Ectodermal cell (in vitro differentiated cells): Measurements from ENCODE around the gene ACTL6B.

Source experiments
- H3K27ac ChIP-seq: 2 replicates; pipeline ENCODE4 v1.7.0; 2013; ENCODE audit warnings: mild to moderate bottlenecking, low read depth, low read length; ENCODE audit not compliant: insufficient read depth, poor library complexity, severe bottlenecking
- H3K27me3 ChIP-seq: 2 replicates; pipeline ENCODE4 v1.7.0; 2013; ENCODE audit warnings: mild to moderate bottlenecking, low read length; ENCODE audit not compliant: insufficient read depth, control insufficient read depth, poor library complexity, severe bottlenecking
- H3K36me3 ChIP-seq: one replicate; pipeline ENCODE4 v1.7.0; 2013; ENCODE audit warnings: low read length; ENCODE audit not compliant: control insufficient read depth, insufficient read depth
- H3K4me1 ChIP-seq: one replicate; pipeline ENCODE4 v1.7.0; 2013; ENCODE audit warnings: low read length; ENCODE audit not compliant: control insufficient read depth, insufficient read depth
- H3K4me3 ChIP-seq: 2 replicates; pipeline ENCODE4 v1.7.0; 2013; ENCODE audit warnings: low read depth, low read length, control low read depth; ENCODE audit not compliant: insufficient read depth
- H3K9me3 ChIP-seq: 2 replicates; pipeline ENCODE4 v1.7.0; 2013; ENCODE audit warnings: mild to moderate bottlenecking, low read length, moderate library complexity; ENCODE audit not compliant: control insufficient read depth
- WGBS, 2 experiments: methylation state at CpG; one replicate each; pipeline ENCODE4 v1.1.7; 2013; ENCODE audit warnings: missing lambda C conversion rate in 2 of 2; 5-methylcytosine and 5-hydroxymethylcytosine counted together

Gene ACTL6B

DNA sequence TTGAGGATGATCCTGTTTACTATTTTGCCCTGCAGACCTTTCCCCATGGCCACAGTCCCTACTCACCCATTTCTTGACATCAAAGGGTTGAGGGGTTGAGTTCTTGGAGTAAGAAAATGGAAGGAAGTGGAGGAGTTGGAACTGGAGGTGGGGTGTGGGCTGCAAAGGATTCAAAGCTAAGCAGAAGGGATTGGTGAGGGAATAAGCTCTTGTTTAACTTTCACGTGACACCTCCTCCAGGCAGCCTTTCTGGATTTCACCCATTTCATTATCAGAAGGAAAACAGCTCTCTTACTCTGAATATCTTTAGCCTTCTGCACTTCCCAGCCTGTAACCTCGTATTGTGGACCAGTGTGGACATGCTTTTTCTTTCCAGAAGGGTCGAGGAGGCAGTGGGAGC lies 30.2 kb downstream of the ACTL6B start:
- Histone ChIP-seq H3K4me3 (peak overlapping the region; percentile 36), H3K4me1 (peaks cover 5% of the 10 kb centered on the region), H3K36me3 (no peaks in the 10 kb centered on the region), H3K27me3 (peaks cover 15% of the 10 kb centered on the region), H3K27ac (no peak overlapping the region), H3K9me3 (no peaks in the 10 kb centered on the region)
- WGBS, 2 experiments = 23 to 28% methylated on average over 3 of the region's 3 CpGs

DNA sequence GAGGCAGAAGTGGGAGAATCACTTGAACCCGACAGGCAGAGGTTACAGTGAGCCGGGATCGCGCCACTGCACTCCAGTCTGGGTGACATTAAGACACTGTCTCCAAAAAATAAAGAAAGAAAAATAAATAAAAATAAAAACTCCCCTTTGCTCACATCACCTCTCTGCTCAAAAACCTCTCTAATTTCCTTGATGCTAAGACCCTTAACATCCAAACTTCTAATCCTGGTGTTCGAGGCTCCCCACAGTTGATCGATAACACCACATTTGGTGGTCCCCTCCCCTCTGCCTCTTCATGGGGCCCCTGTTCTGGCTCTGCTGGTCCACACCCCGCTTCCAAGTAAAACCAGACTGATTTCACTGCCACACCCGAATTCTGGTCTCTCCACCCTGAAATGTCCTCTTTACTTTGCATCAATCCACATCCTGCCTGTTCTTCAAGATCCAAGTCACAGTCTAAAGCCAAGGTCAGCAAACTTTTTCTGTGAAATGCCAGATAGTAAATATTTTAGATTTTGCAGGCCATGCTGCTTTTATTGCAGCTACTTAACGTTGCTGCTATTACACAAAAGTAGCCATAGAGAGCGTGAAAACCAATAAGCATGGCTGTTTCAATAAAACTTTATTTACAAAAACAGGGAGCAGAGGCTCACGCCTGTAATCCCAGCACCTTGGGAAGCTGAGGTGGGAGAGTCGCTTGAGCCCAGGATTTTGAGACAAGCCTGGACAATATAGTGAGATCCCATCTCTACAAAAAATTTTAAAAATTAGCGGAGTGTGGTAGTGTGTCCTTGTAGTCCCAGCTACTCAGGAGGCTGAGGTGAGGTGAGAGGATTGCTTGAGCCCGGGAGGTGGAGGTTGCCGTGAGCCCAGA lies 32.1 kb downstream of the ACTL6B start:
- Histone ChIP-seq H3K27me3 (peaks cover 15% of the 10 kb centered on the region), H3K9me3 (no peaks in the 10 kb centered on the region), H3K4me3 (no peak overlapping the region), H3K36me3 (no peaks in the 10 kb centered on the region), H3K4me1 (peaks cover 5% of the 10 kb centered on the region), H3K27ac (no peak overlapping the region)
- WGBS, 2 experiments = 91% methylated on average over 15 of the region's 15 CpGs

DNA sequence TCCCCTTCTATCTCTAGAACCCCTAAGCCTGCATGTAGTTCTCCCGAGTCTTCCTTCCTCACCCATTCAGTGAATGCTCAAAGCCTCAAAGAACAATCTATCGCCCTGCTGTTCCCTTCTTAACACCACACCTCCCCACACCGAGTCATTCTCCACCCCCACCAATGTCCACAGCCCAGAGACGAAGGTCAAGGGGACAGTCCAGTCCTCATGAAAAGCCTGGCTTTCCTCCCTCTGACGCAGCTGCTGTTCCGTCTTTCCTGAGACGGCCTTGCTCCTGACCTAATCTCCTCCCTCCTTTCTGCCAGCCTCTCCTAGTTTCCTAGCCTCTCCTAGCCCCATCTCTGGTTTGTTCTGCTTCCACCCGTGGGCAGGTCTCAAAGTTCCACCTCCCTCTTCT lies 34.7 kb downstream of the ACTL6B start:
- Histone ChIP-seq H3K27me3 (peaks cover 8% of the 10 kb centered on the region), H3K36me3 (no peaks in the 10 kb centered on the region), H3K4me1 (no peaks in the 10 kb centered on the region), H3K9me3 (no peaks in the 10 kb centered on the region), H3K4me3 (no peak overlapping the region), H3K27ac (no peak overlapping the region)
- WGBS, 2 experiments = 85 to 87% methylated on average over 8 of the region's 8 CpGs

DNA sequence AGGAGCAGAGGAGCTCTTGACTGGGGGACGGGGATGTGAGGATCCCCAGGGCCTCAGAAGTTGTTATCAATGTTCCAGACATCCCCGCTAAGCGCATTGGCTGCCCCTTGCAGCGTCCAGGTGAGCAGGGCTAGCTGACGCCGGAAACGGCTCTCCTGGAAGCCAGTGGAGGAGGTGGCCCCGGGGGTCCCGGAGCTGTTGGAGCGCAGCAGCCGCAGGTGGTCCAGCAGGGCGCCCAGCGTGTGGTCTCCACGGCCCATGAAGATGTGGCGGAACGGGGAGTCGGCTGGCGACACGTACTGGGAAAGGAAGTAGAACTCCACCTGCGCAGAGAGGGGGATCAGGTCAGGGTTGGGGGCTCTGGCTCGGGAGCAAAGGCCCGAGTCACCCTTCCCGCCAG lies 35.4 kb downstream of the ACTL6B start:
- no peaks in the 10 kb centered on the region for H3K4me1 ChIP-seq
- H3K9me3 ChIP-seq = no peaks in the 10 kb centered on the region
- H3K36me3 ChIP-seq = no peaks in the 10 kb centered on the region
- peaks cover 2% of the 10 kb centered on the region for H3K27me3 ChIP-seq
- H3K27ac ChIP-seq = no peak overlapping the region
- WGBS, 2 experiments = 93 to 94% methylated on average over 23 of the region's 23 CpGs
- no peak overlapping the region for H3K4me3 ChIP-seq

DNA sequence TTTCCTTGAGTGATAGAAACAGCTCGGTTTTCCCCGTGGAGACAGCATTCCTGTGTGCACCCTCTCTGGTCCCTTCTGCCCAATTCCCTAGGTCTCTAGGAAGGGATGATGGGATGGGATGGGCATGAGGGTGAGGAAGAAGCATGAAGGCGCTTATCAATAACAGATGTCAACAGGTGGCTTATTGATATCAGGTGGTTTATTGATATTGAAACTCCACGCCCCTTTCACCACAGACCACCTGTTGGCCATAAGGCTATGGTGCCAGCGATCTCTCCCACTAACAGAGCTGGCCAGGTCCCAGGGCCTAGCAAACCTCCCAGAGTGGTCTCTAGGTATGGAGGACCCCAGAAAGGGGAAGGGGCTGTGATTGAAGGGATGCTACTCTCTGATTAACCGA lies 36.0 kb downstream of the ACTL6B start:
- 92 to 94% methylated on average over 6 of the region's 6 CpGs for WGBS, 2 experiments
- H3K27me3 ChIP-seq = no peaks in the 10 kb centered on the region
- no peaks in the 10 kb centered on the region for H3K4me1 ChIP-seq
- no peak overlapping the region for H3K27ac ChIP-seq
- no peaks in the 10 kb centered on the region for H3K9me3 ChIP-seq
- H3K4me3 ChIP-seq = no peak overlapping the region
- no peaks in the 10 kb centered on the region for H3K36me3 ChIP-seq

DNA sequence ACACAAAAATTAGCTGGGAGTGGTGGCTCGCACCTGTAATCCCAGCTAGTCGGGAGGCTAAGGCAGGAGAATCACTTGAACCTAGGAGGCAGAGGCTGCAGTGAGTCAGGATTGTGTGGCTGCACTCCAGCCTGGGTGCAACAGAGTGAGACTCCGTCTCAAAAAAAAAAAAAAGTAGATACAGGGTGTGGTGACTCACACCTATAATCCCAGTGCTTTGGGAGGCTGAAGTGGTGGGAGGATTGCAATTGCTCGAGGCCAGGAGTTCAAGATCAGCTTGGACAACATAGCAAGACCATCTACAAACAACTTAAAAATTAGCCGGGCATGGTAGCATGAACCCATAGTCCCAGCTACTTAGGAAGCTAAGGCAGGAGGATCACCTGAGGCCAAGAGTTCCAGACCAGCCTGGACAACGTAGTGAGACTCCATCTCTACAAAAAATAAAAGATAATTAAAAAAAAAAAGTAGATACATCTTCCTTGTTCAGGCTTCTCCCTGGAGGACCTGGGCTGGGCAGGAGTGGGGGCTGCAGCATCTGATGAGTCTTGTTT lies 41.9 kb downstream of the ACTL6B start:
- 89 to 91% methylated on average over 5 to 6 of the region's 6 CpGs for WGBS, 2 experiments
- H3K4me1 ChIP-seq = no peaks in the 10 kb centered on the region
- H3K27me3 ChIP-seq = no peaks in the 10 kb centered on the region
- H3K9me3 ChIP-seq = no peaks in the 10 kb centered on the region
- no peaks in the 10 kb centered on the region for H3K36me3 ChIP-seq
- no peak overlapping the region for H3K4me3 ChIP-seq
- H3K27ac ChIP-seq = no peak overlapping the region

DNA sequence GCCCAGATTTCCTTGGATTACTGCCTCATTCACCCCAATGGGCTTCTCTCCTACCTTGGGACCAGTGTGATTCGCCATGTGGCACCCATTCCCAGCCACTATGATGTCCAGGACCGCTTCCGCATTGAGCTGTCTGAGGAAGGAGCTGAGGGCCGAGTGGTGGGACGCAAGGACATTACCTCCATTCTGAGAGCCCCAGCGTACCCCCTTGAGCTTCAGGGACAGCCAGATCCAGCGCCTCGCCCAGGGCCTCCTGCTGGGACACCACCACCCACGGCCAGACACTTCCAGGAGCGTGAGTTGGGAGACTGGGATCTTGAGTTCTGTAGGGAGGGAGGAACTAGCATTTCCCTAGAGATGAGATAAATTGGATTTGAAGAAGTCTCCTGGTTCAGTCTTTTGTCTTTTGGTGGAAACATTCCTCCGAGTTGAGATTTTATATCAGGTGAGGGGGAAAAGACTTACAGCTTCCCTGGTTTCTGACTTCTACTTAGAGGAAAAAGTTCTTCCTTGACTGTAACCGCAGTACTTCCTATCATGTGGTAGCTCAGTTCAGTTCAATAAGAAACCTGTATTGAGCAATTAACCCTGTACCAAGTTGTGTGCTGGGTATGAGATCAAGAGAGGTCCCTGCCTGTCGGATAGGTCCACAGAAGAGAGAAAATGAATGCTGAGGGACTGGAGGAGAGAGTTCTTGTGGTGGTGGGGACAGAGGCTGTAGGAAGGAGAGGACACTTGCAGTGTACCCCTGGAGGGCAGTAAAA lies 42.7 kb downstream of the ACTL6B start:
- 92 to 93% methylated on average over 13 of the region's 13 CpGs for WGBS, 2 experiments
- no peaks in the 10 kb centered on the region for H3K9me3 ChIP-seq
- peak overlapping the region; percentile 76 for H3K4me3 ChIP-seq
- no peaks in the 10 kb centered on the region for H3K27me3 ChIP-seq
- H3K4me1 ChIP-seq = no peaks in the 10 kb centered on the region
- no peaks in the 10 kb centered on the region for H3K36me3 ChIP-seq
- H3K27ac ChIP-seq = no peak overlapping the region

DNA sequence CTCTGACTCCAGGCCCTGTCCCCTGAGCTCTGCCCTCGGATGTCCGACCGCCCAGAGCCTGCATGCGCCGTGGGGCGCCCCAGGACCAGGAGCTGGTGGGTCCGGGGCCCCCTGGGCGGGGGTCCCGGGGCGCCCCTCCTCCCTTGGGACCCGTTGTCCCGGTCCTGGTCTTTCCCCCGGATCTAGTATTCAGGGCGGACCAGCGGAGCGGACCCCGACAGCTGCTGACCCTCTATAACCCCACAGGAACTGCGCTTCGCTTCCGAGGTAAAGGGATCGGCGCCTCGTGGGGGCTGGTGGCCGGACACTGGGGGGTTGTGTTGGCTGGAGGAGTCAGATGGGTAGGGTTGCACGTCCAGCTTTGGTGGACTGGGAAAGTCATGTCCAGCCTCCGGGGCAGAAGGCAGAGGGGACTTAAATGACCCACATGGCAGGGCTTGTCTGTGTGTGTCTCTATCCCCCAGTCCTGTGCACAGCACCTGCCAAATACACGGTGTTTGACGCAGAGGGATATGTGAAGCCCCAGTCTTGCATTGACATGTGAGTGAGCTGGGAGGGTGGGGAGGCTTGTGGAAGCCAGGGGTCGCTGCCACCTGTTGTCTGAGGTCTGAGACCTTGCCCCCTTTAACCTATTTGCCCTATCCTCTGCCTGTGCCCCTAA lies 43.4 kb downstream of the ACTL6B start:
- no peak overlapping the region for H3K27ac ChIP-seq
- no peaks in the 10 kb centered on the region for H3K4me1 ChIP-seq
- H3K27me3 ChIP-seq = no peaks in the 10 kb centered on the region
- no peaks in the 10 kb centered on the region for H3K9me3 ChIP-seq
- WGBS, 2 experiments = 9 to 10% methylated on average over 29 of the region's 29 CpGs
- peak overlapping the region; percentile 76 for H3K4me3 ChIP-seq
- H3K36me3 ChIP-seq = no peaks in the 10 kb centered on the region

DNA sequence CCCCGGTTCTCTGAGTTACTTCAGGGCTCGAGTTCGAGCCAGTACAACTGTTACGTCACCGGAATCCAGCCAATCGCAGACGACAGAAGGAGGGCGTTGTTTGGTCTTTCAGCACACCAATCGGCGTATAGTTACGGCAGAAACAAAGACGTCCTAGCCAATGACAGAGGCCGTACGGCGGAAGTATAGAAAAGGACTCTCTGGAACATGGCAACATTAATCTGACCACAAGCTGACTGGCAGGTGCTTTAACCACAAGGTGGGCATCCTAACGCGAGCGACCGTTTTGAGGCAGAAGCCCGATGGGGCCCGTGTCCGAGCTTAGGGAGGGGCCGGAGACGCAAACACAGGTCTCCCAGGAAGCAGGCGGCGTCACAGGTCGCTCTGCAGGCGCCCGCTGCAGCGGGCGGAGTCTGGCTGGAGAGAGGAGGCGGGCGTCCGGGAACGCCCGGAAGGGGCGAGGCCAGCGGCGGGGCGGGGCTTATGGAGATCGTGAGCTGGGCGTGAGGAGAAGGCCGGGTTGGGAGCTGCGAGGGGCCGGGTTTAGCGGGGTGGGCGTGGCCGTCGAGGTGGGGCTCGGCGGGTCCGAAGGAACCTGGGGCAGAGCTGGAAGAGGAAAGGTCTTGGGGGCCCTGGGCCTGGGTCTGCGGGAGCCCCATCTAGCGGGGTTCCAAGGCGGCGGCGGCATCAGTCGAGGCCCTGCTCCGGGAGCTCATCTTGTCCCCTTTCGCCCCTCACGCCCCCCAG lies 44.1 kb downstream of the ACTL6B start, which contains the start of gene MOSPD3:
TSS of gene MOSPD3 (plus strand) at position 558 of the 747 bp plus-strand sequence. CDS start 252 bp downstream, outside the sequence.
- no peaks in the 10 kb centered on the region for H3K9me3 ChIP-seq
- no peaks in the 10 kb centered on the region for H3K36me3 ChIP-seq
- H3K27me3 ChIP-seq = no peaks in the 10 kb centered on the region
- peak within 1 kb of the TSS; percentile 76 for H3K4me3 ChIP-seq
- H3K27ac ChIP-seq = peak within 1 kb of the TSS; percentile 97
- WGBS, 2 experiments = 0 to 1% methylated on average over 61 of the region's 61 CpGs
- H3K4me1 ChIP-seq = no peaks in the 10 kb centered on the region
